COLO668 (cell line): Measurements from ENCODE around the gene ICAM3.
A peak's percentile ranks its signal among the peaks of the same experiment; 100 is the strongest.

Experiments
- DNase-seq: peaks from one replicate; lab custom pipeline; 2025; ENCODE audit not compliant: unreplicated experiment; lab: John Stamatoyannopoulos, UW

Gene ICAM3

DNA sequence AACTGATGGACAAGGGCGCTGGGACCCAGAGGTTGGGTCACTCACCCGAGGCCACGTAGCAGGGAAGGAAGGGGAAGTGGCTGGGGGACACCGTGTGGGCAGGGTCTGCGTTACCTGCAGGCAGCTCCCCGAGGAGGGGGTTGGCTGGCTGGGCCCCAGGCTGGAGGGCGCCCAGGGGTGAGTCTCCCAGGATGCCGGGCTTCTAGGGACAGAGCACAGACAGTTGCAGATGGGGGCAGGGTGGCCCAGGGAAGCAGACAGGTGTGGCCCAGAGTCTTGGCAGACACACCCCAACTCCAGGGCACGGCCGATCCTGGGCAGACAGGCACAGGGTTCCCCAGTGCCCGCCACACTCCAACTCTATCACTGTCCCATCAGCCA lies 18.0 kb downstream of the ICAM3 start:
- no peak for DNase-seq

DNA sequence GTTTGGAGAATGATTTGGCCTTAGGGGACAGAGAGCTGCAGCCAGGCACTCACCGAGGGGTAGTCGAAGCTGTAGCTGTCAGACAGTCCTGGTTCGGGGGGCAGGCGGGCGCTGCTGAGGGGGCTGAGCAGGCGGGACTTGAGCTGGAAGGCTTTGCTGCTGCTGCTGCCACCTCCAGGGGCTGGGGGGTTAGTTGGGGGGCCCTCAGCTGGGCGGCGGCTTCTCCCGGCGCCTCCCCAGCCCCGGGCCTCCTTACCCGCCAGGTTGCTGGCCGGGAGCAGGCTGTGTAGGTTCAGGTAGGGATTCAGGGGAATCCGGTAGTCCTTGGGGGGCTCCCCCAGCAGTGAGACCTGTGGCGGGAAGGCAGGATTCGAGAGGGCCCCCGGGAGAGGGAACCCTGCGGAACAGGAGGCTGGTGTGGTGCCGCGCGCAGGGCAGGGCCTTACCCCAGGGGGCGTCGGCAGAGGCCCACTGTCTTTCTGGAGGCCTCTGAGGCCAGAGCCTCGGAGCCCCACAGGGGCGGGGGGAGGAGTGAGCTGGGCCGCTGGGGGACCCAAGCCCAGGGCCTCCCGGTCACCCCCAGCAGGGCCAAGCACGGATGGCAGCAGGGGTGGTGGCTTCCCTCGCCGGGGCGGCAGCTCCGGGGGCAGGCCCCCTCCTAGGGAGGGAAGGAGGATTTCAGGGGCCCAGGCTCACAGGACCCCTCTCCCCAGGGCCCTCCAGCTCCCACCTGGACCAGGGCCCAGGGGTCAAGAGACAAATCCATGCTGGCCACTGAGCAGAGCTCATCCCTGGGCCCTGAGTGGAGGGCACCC lies 18.6 kb downstream of the ICAM3 start:
- DNase-seq, result no peak

DNA sequence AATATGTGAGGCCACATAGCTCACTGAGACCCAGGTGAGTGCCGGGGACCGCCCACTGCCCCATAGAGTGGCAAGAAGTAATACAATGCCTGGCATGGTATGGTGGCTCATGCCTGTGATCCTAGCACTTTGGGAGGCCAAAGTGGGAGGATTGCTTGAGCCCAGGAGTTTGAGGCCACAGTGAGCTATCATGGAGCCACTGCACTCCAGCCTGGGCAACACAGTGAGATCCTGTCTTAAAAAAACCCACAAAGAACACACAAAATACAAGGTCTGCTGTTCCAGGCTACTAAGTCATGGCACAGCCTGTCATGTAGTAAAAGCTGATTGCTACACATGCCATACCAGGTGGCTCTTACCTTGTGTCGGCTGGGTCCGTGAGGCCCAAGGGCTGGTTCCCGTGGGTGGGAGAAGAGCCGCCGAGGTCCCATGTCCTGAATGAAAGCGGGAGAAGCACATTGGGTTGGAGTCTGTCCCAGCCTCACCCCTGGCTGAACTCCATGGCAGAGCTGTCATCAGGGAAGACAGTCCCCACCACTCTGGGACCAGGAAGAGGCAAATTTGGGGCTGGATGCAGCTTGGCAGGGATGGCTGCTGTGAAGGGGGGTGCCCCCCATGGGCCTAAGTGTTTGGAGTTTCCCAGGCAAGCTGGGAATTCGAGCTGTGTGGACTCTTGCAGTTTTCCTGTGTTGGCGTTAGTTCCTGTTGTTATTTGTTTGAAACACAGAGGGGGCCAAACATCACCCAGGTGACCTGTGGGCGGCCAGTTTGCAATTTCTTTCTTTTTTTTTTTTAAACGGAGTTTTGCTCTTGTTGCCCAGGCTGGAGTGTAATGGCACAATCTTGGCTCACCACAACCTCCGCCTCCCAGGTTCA lies 20.4 kb downstream of the ICAM3 start:
- DNase-seq, result no peak

DNA sequence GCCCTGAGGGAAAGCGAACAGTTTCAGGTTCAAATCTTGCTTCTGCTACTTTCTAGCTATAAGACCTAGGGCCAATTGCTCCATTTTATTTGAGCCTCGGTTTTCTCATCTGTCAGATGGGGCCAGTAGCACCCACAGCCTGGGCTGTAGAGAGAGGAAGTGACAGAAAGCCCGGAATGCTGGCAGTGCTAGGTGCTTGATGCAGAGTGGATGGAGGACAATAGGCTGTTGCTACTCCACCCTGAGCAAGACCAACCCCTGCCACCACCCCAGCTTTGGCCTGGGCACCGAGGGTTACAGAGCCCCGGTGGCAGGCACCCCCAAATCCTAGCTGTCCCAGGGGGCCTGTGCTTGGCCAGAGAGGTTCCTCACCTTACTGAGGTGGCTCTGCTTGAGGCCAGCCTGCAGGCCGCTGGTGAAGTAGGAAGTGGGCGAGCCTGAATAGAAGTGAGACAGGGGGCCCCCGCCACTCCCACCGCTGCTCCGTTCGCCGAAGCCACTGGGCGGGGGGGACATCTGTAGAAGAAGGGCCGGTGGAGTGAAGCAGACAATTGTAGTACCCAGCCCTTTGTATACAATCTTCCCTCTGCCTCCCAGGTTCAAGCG lies 21.5 kb downstream of the ICAM3 start:
- DNase-seq, result no peak

DNA sequence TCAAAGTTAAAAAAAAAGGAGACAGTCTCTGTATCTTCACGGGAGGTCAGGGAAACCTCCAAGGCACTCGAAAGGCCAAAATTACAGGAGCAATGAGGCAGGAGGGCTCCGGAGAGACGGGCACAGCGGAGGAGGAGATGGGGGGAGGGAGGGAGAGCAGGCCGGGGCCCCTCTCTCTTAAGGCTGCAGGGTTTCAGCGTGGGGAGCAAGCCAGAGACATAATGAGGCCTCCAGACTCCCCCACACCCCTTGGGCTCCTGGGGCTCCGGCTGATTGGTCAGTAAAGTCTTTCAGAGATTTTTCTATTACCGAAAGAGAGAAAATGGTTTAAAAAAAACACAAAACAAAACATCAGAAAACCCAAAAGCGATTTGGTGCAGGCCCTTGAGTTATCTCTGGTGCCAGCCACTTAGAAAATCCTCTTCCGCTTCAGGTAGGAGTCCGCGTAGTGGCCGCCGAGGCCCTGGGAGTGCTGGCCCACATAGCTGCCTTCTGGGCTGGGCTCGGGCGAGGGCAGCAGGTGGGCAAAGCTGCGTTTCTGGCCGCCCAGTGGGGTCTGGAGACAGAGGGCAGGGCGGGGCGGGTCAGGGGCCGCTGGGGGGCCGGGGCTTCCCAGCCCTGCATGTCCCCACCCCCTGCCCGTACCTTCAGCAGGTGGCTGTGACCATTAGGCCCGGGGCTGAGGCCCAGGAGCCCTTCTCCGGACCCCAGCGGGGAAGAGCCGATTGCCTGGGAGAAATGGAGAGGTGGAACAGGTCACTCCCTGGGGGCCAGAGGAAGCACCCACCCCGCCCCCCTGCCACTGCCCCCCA lies 22.2 kb downstream of the ICAM3 start:
- DNase-seq, result no peak

DNA sequence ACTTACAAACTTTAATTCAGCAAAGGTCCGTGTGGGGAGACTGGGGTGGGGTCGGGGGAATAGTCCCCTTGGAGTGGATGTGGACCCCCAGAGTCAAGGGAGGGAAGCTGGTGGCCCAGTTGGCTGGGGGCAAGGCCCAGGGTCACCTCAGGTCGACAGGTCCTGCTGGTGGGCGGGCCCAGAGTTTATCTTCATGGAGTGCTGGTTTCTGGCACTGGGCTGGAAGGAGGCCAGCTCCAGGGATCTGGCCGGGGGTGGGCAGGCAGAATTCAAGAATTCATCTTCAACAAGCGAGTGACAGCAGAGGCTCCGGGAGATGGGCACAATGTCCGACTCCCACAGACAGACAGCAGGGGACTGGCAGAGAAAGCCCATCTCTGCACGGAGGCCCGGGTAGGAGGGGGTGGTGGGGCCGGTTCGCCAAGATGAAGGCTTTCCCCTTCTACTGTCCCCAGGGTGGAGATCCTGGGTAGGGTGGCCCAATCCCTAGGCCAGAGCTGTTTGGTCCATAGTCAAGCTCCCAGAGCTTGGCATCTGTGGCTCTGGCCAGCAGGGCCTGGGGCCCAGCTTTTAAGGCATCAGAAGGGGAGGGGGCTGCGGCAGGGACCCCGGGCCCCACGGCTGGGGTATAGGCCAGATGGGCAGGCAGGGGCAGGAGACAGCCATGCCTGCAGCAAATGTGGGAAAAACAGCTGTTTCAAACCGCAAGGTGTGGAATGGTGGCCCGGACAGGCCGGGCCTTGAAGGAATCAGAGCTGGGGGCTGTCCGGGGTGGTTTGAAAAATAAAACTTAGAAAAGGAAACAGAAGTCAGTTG lies 23.0 kb downstream of the ICAM3 start:
- no peak for DNase-seq

DNA sequence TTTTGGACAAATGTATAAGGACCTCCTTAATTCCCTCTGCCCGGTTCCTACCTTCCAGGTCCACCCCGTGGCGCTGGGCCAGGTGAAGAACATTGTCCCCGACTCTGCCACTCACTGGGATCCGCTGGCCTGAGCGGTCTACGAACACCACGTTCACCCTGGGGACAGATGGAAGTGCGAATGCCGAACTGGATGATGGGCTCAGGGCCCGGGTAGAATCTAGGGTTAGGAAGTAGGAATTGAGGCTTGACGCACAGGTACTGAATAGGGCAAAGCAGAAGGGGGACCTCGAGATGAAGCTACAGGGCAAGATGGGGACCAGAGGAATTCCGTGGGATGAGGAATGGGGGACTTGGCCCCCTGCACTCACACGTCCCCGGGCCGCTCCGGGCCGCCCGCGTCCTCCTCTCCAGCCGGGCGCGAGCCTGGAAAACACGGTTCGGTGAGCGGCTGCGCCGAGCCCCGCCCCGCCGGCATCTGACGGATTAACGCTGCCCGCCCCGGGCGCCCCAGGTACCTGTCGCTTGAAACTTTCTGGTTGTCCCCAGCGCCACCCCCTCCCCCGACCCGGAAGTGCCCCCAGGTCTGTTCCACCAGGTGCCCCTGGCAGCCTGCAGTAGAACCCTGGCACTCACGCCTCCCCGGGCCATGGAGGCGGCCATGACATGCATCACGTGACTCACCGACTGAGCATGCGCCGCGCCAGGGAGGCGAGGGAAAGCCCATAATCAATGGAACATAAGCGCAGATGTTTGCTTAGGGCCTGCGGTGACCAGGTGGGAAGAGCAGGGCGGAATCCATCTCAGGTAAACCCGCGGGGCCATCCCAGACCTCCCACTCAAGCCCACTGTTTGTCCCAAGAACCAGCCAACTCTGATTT lies 23.8 kb downstream of the ICAM3 start, which contains the start of gene FDX2:
Gene FDX2, minus strand, starts transcription at position 681 of the 880 bp plus-strand sequence. Its CDS starts 19 bp downstream, at position 662.
- DNase-seq, result peak; percentile 96

DNA sequence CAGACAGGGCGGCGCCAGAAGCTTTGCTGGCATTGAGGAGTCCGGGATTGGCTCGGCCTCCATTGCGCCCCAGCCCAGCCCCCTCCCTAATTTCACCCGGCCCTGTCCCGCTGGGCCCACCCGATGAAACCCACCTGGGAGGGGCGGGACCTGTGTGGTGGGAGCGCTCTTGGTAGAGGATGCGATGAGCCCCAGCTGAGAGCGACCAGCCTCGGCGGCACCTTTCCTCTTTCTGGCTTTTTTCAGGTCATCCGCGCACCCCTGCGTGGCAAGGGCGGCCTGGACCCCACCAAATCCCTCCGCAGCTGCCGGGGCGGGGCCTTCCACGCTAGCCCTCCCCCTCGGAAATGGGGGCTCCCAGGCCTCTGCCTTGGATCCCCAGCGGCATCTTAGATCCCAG lies 30.0 kb downstream of the ICAM3 start, which contains the start of gene ZGLP1:
Gene ZGLP1, minus strand, starts transcription at position 393 of the 400 bp plus-strand sequence.
- no peak for DNase-seq

DNA sequence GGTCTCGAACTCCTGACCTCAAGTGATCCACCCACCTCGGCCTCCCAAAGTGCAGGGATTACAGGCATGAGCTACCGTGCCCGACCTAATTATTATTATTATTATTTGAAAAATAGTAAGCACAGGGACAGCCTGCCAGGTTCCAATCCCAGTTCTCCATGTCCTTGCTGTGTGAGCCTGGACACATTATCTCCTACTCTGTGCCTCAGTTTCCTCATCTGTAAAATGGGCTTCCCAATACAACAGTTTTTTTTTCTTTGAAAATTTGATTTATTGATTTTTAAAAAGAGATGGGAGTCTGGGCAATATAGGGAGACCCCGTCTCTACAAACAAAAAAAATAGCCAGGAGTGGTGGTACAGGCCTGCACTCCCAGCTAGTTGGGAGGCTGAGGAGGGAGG lies 33.1 kb downstream of the ICAM3 start:
- DNase-seq, result no peak

DNA sequence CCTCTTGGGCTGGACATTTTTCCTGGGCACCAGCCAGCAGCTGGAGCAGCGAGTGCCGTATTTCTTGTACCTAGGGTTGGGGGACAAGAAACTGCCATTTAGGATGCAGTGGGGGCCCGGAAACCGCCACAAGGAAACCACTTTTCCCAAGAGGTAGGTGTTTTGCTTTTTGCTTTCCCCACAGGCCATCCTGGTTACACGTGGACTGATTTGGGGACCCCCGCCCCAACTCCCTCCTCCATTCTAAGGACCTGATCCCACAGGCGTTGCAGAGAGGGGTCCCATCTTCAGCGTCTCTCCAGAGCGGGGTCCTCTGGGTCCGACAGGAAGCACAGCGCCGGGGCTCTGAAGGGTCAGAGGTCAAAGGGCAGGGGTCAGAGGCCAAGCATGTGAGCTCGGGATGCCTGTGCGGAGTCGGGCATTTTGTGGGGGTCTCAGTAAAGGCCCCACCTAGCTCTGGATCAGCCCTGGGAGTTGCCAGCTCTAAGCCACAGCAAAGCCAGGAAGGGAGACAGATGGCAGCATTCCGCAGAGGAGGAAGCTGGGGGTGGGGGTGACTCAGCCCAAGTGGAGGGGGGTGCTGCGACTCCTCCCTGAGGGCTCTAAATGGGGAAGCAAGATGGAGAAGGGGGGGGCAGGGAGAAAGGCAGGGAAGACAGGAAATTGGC lies 34.2 kb downstream of the ICAM3 start:
- no peak for DNase-seq

DNA sequence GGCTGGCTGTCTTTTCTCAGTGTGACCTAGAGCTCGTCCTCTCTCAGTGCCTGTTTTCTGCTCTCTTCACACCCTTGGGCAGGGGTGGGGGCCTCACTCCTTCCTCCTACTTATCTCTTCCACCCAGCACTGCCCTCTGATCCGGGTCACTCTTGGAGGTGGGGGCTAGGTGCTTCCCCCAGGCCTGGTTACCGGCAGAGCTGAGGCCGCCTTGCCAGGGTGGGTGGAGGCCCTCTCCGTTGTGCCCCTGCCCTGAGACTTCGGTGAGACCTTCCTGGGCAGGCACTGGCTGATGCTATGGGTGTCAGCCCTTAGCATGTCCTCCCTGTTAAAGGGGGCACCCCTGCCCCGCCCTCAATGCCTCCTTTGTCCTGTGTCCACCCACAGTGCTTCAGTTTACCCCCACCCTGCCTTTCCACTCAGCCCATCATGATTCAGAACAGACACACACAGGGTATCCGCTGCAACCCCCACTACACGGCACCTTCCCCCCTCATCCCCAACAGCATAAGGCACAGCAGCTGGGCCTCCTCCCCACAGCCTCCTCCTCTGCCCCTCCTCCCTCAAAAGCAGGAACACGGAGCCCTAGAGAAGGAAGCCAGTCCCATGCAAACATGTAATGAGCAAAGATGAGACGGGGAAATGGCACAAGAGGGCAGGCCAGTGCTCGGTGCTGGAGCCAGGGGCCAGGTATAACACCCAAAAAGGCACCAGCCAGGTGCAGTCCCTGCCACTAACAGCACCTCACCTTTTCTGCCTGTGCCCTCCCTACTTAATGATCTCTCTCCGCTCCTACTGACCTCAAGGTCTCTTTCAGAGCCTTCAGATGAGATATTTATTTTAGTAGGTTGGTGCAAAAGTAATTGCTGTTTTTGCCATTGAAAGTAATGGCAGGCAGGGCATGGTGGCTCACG lies 39.6 kb downstream of the ICAM3 start:
- no peak for DNase-seq

DNA sequence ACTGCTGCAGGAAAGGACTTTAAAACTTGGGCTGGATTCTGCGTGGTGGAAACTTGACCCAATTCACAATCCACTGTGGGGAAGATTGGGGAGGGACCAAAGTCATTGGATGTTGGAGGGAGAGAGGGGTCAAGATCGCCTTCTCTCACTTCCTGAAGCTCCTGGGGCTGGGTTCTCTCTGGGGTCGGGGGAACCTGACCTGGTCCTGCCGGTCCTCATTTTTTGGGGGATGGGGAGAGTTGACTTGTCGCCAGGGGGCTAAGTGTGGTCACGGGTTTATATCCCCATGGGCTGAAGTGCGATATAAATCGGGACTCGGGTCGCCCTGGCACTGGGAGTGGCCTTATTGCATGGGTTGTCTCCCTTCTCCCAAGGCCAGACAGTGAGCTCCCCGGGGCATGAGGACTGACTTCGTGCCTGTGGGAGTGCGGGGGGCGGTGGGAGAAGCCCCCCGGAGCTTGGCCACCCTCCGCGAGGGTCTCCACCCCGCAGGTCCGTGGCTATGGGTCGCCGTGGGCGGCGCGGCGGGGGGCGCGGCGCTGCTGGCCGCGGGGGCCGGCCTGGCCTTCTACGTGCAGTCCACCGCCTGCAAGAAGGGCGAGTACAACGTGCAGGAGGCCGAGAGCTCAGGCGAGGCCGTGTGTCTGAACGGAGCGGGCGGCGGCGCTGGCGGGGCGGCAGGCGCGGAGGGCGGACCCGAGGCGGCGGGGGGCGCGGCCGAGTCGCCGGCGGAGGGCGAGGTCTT lies 43.4 kb downstream of the ICAM3 start:
- no peak for DNase-seq

DNA sequence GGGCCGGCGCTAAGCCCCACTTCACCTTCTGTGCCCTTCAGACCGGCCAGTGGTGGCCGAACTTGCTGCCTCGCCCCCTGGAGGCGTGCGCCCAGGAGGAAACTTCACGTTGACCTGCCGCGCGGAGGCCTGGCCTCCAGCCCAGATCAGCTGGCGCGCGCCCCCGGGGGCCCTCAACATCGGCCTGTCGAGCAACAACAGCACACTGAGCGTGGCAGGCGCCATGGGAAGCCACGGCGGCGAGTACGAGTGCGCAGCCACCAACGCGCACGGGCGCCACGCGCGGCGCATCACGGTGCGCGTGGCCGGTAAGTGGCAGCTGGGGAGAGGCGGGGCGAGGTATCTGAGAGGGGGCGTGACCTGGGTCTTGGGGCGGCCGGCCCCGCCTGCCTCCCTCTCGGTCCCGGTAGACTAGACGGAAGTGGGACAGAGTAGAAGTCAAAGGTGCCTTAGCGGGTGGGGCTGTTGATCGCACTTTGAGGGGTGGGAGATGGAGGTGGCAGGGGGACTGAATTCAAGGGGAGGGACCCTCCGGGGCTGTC lies 44.0 kb downstream of the ICAM3 start:
- DNase-seq, result no peak

DNA sequence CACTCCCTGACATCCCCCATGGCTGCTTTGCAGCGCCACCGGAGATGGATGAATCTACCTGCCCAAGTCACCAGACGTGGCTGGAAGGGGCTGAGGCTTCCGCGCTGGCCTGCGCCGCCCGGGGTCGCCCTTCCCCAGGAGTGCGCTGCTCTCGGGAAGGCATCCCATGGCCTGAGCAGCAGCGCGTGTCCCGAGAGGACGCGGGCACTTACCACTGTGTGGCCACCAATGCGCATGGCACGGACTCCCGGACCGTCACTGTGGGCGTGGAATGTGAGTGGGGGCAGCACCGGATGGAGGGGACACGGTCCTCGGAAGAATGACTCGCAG lies 45.1 kb downstream of the ICAM3 start:
- DNase-seq, result no peak

DNA sequence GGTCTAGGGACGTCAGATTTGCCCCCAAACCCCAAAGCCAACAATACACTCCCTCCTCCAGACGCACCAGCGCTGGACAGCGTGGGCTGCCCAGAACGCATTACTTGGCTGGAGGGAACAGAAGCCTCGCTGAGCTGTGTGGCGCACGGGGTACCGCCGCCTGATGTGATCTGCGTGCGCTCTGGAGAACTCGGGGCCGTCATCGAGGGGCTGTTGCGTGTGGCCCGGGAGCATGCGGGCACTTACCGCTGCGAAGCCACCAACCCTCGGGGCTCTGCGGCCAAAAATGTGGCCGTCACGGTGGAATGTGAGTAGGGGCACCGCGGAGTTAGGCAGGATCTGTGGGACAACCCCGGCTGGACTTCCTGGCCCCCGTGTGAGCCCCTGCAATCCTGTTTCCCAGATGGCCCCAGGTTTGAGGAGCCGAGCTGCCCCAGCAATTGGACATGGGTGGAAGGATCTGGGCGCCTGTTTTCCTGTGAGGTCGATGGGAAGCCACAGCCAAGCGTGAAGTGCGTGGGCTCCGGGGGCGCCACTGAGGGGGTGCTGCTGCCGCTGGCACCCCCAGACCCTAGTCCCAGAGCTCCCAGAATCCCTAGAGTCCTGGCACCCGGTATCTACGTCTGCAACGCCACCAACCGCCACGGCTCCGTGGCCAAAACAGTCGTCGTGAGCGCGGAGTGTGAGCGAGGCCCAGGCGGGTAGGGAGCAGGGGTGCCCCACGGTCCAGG lies 45.6 kb downstream of the ICAM3 start:
- no peak for DNase-seq
